IMR-90 (cell line): ENCODE results near the gene LYRM2. TPM values are rescaled to one million over a fixed set of nuclear protein-coding genes. Genes with fewer than 3 reads are reported as not detected.

Source experiments
- ATAC-seq: fragments of 200-7000 bp; cut with Tn5 transposase; 2 replicates; pipeline ENCODE4 v1.9.1; 2020; ENCODE audit warnings: low read depth, mild to moderate bottlenecking, moderate library complexity
- BruUV-seq: library from RNA; stranded (reverse); fragments of 400-500 nt; replicated peaks from 2 replicates; lab custom pipeline; 2021; lab: Mats Ljungman, UMichigan
- CTCF ChIA-PET: fragments of 300-600 bp; formaldehyde crosslinking; extraction: SDS; loops from one replicate; lab custom pipeline; 2021; ENCODE audit warnings: antibody characterized with exemption; lab: Yijun Ruan, JAX
- POLR2A ChIA-PET: fragments of 300-600 bp; sonication (Branson Sonifier 250); formaldehyde crosslinking; loops from one replicate; lab custom pipeline; 2022; ENCODE audit warnings: antibody characterized with exemption; ENCODE audit not compliant: unreplicated experiment; lab: Charles Lee
- DNase-seq: peaks from one replicate; pipeline ENCODE4 v3.0.0; 2013
- H2AFZ ChIP-seq: replicated peaks from 2 replicates; pipeline ENCODE3; 2013; ENCODE audit warnings: low read length, mild to moderate bottlenecking; ENCODE audit not compliant: poor library complexity
- H2AK5ac ChIP-seq: 2 replicates; pipeline ENCODE4 v1.6.1; 2013; ENCODE audit warnings: low read depth, low read length, inconsistent platforms
- H2AK9ac ChIP-seq: replicated peaks from 2 replicates; pipeline ENCODE3; 2013; ENCODE audit warnings: mild to moderate bottlenecking, low read depth, low read length, moderate library complexity; ENCODE audit not compliant: poor library complexity
- H2BK120ac ChIP-seq: 2 replicates; pipeline ENCODE4 v1.6.1; 2013; ENCODE audit warnings: low read depth, low read length, inconsistent platforms
- H2BK15ac ChIP-seq: 3 replicates; pipeline ENCODE4 v1.6.1; 2013; ENCODE audit warnings: low read depth, low read length, inconsistent platforms
- H2BK20ac ChIP-seq: 2 replicates; pipeline ENCODE4 v1.6.1; 2013; ENCODE audit warnings: low read depth, mild to moderate bottlenecking, inconsistent platforms, low read length, moderate library complexity
- H2BK5ac ChIP-seq: 2 replicates; pipeline ENCODE4 v1.6.1; 2013; ENCODE audit warnings: mild to moderate bottlenecking, low read depth, low read length, inconsistent platforms; ENCODE audit not compliant: poor library complexity, severe bottlenecking
- H3K14ac ChIP-seq: replicated peaks from 2 replicates; pipeline ENCODE4 v1.6.1; 2013; ENCODE audit warnings: low read depth, low read length, inconsistent platforms
- H3K18ac ChIP-seq: 2 replicates; pipeline ENCODE4 v1.6.1; 2013; ENCODE audit warnings: low read depth, low read length, control low read depth
- H3K23ac ChIP-seq: 2 replicates; pipeline ENCODE4 v1.6.1; 2013; ENCODE audit warnings: low read depth, low read length, inconsistent platforms
- H3K27ac ChIP-seq: 2 replicates; pipeline ENCODE4 v1.5.1; 2013; ENCODE audit warnings: mild to moderate bottlenecking, control low read depth, low read length; ENCODE audit not compliant: insufficient read depth
- H3K27me3 ChIP-seq: 2 replicates; pipeline ENCODE4 v1.6.1; 2013; ENCODE audit warnings: low read length; ENCODE audit not compliant: control insufficient read depth, insufficient read depth
- H3K36me3 ChIP-seq: 2 replicates; pipeline ENCODE4 v1.6.1; 2013; ENCODE audit warnings: low read length, mixed read lengths; ENCODE audit not compliant: control insufficient read depth, insufficient read depth
- H3K4ac ChIP-seq: 2 replicates; pipeline ENCODE4 v1.6.1; 2013; ENCODE audit warnings: low read depth, low read length, inconsistent platforms
- H3K4me1 ChIP-seq: 2 replicates; pipeline ENCODE4 v1.6.1; 2013; ENCODE audit warnings: low read length, mixed read lengths; ENCODE audit not compliant: control insufficient read depth, insufficient read depth
- H3K4me2 ChIP-seq: 2 replicates; pipeline ENCODE4 v1.6.1; 2013; ENCODE audit warnings: low read depth, mild to moderate bottlenecking, control low read depth, low read length, moderate library complexity
- H3K4me3 ChIP-seq: 2 replicates; pipeline ENCODE4 v1.5.1; 2013; ENCODE audit warnings: low read depth, mild to moderate bottlenecking, control low read depth, low read length, moderate library complexity; ENCODE audit not compliant: insufficient read depth
- H3K56ac ChIP-seq: 2 replicates; pipeline ENCODE4 v1.6.1; 2013; ENCODE audit warnings: low read length, inconsistent platforms; ENCODE audit not compliant: insufficient read depth; ENCODE audit errors: extremely low read depth
- H3K79me1 ChIP-seq, 2 experiments: 2 replicates each; pipeline ENCODE4 v1.6.1; 2013; ENCODE audit warnings: low read length in 2 of 2, inconsistent platforms in 1 of 2, low read depth in 1 of 2
- H3K9ac ChIP-seq: 2 replicates; pipeline ENCODE4 v1.6.1; 2013; ENCODE audit warnings: low read depth, low read length, control low read depth
- H3K9me1 ChIP-seq: 2 replicates; pipeline ENCODE4 v1.6.1; 2013; ENCODE audit warnings: low read length, inconsistent platforms; ENCODE audit not compliant: insufficient read depth
- H3K9me3 ChIP-seq: 2 replicates; pipeline ENCODE4 v1.6.1; 2013; ENCODE audit warnings: low read length; ENCODE audit not compliant: control insufficient read depth, insufficient read depth
- H4K20me1 ChIP-seq: 2 replicates; pipeline ENCODE4 v1.6.1; 2013; ENCODE audit warnings: low read length, inconsistent platforms; ENCODE audit not compliant: insufficient read depth
- H4K5ac ChIP-seq: 2 replicates; pipeline ENCODE4 v1.6.1; 2013; ENCODE audit warnings: mild to moderate bottlenecking, low read depth, low read length, control low read depth
- H4K8ac ChIP-seq, 2 experiments: 2 replicates each; pipeline ENCODE4 v1.6.1; 2013; ENCODE audit warnings: low read depth in 2 of 2, low read length in 2 of 2, control low read depth in 1 of 2, inconsistent platforms in 1 of 2
- H4K91ac ChIP-seq: 2 replicates; pipeline ENCODE4 v1.6.1; 2013; ENCODE audit warnings: low read depth, low read length, inconsistent platforms; ENCODE audit not compliant: insufficient read depth
- CEBPB ChIP-seq: IDR thresholded peaks from 2 replicates; pipeline ENCODE4 v1.6.1; 2012; ENCODE audit warnings: low read depth, low read length, improper control_type of control experiment
- CHD1 ChIP-seq: IDR thresholded peaks from 2 replicates; pipeline ENCODE4 v1.6.1; 2012; ENCODE audit warnings: low read depth, low read length, improper control_type of control experiment
- CTCF ChIP-seq: conservative IDR thresholded peaks from 2 replicates; pipeline ENCODE4 v1.5.1; 2012; ENCODE audit warnings: mild to moderate bottlenecking, low read depth, low read length, improper control_type of control experiment
- ELK1 ChIP-seq: fragments of 150-350 bp; IDR thresholded peaks from 2 replicates; pipeline ENCODE4 v1.6.1; 2016; ENCODE audit warnings: low read depth, mild to moderate bottlenecking, low read length, moderate library complexity, borderline replicate concordance
- FOS ChIP-seq: fragments of 150-350 bp; IDR thresholded peaks from 2 replicates; pipeline ENCODE4 v1.6.1; 2016; ENCODE audit warnings: low read depth, low read length
- MAFK ChIP-seq: IDR thresholded peaks from 2 replicates; pipeline ENCODE4 v1.6.1; 2012; ENCODE audit warnings: low read depth, low read length, improper control_type of control experiment
- MAZ ChIP-seq: IDR thresholded peaks from 2 replicates; pipeline ENCODE4 v1.6.1; 2012; ENCODE audit warnings: low read depth, mild to moderate bottlenecking, low read length, improper control_type of control experiment, moderate library complexity, borderline replicate concordance
- MXI1 ChIP-seq: IDR thresholded peaks from 2 replicates; pipeline ENCODE4 v1.6.1; 2012; ENCODE audit warnings: low read depth, mild to moderate bottlenecking, low read length, moderate library complexity, borderline replicate concordance
- NFE2L2 ChIP-seq: fragments of 150-350 bp; IDR thresholded peaks from 2 replicates; pipeline ENCODE4 v1.6.1; 2016; ENCODE audit warnings: low read depth, mild to moderate bottlenecking, low read length
- POLR2A ChIP-seq: IDR thresholded peaks from 2 replicates; pipeline ENCODE4 v1.6.1; 2012; ENCODE audit warnings: mild to moderate bottlenecking, low read depth, low read length
- RAD21 ChIP-seq: IDR thresholded peaks from 2 replicates; pipeline ENCODE4 v1.6.1; 2012; ENCODE audit warnings: low read length, improper control_type of control experiment
- RCOR1 ChIP-seq: IDR thresholded peaks from 2 replicates; pipeline ENCODE4 v1.6.1; 2012; ENCODE audit warnings: mild to moderate bottlenecking, low read length, improper control_type of control experiment; ENCODE audit not compliant: insufficient replicate concordance
- RFX5 ChIP-seq: IDR thresholded peaks from 2 replicates; pipeline ENCODE4 v1.8.0; 2012; ENCODE audit warnings: low read depth, mild to moderate bottlenecking, low read length, moderate library complexity
- USF2 ChIP-seq: fragments of 150-350 bp; IDR thresholded peaks from 2 replicates; pipeline ENCODE4 v1.6.1; 2017; ENCODE audit warnings: mild to moderate bottlenecking, antibody characterized with exemption, low read length, low read depth
- WGBS, 2 experiments: methylation state at CpG; one replicate each; pipeline versions ENCODE4 v1.1.5 to v1.1.7; 2013; ENCODE audit warnings: missing lambda C conversion rate in 2 of 2; ENCODE audit not compliant: insufficient read length in 1 of 2; ENCODE audit errors: extremely low coverage in 2 of 2; 5-methylcytosine and 5-hydroxymethylcytosine counted together
- dilution Hi-C: fragments of 300-500 bp; cut with HindIII; formaldehyde crosslinking; loops from one replicate; pipeline ENCODE4 v1.14.3; 2018; ENCODE audit warnings: low sequenced_read_pairs; ENCODE audit not compliant: unreplicated experiment
- in situ Hi-C: fragments of 300-500 bp; cut with MboI; formaldehyde crosslinking; loops from 3 replicates; pipeline ENCODE4 v1.14.3; 2019; ENCODE audit warnings: low sequenced_read_pairs, inconsistent platforms, mixed read lengths
- intact Hi-C: fragments of 100-400 bp; cut with micrococcal nuclease; formaldehyde crosslinking; loops from 2 replicates; pipeline ENCODE4 v1.10.0; 2022
- polyA plus RNA-seq, 3 experiments: library from polyadenylated mRNA; depleted of rRNA; stranded (reverse); fragments of >200 nt; gene quantifications; 2 replicates each; pipeline ENCODE4 v1.2.3, GENCODE V29; 2012; ENCODE audit warnings: low replicate concordance in 1 of 3
- total RNA-seq: library from RNA; depleted of rRNA; stranded (reverse); fragments of >200 nt; gene quantifications from 2 replicates; pipeline ENCODE4 v1.2.3, GENCODE V29; 2012

Gene LYRM2
- total and polyA plus RNA-seq, 2 of the 4 experiments (the other 2 are of a cell fraction), result 14.0 to 24.0 TPM

GRCh38 chr6:89525786-89526562 is 112.6 kb downstream of the LYRM2 start:
- no CpG with 5 or more reads among the region's 4 CpGs for WGBS, 2 experiments

More at GRCh38 chr6:89525786-89526562, 112.6 kb downstream of the LYRM2 start:
- no peaks in the 10 kb centered on the region for H3K79me1 ChIP-seq
- TF ChIP-seq MAFK (no peak), CTCF (no peak), FOS (no peak), CEBPB (no peak), RCOR1 (no peak), MXI1 (no peak), RFX5 (no peak), RAD21 (no peak), ELK1 (no peak), USF2 (no peak), CHD1 (no peak), MAZ (no peak), POLR2A (no peak), NFE2L2 (no peak)
- no peak overlapping the region for H2BK15ac ChIP-seq
- ChIA-PET CTCF (no interaction called here), POLR2A (no interaction called here)
- H4K91ac ChIP-seq, result no peak overlapping the region
- no peaks in the 10 kb centered on the region for H3K36me3 ChIP-seq
- no peak overlapping the region for H2BK5ac ChIP-seq
- H2AK9ac ChIP-seq, result no peak overlapping the region
- H3K4me2 ChIP-seq, result no peak overlapping the region
- no TSS peak for BruUV-seq
- no peaks in the 10 kb centered on the region for H3K9me3 ChIP-seq
- no peak overlapping the region for H4K8ac ChIP-seq
- H3K9ac ChIP-seq, result no peak overlapping the region
- H3K27me3 ChIP-seq, result no peaks in the 10 kb centered on the region
- H3K4me3 ChIP-seq, result no peak overlapping the region
- no peak overlapping the region for H2AFZ ChIP-seq
- no peak overlapping the region for H2AK5ac ChIP-seq
- no peak overlapping the region for H3K14ac ChIP-seq
- H3K23ac ChIP-seq, result no peak overlapping the region
- H3K27ac ChIP-seq, result no peak overlapping the region
- H4K5ac ChIP-seq, result no peak overlapping the region
- intact Hi-C loops (no loop called here), dilution Hi-C loops (no loop called here), in situ Hi-C loops (no loop called here)
- no peaks in the 10 kb centered on the region for H3K9me1 ChIP-seq
- no peak for ATAC-seq
- H3K56ac ChIP-seq, result no peak overlapping the region
- no peak overlapping the region for H2BK20ac ChIP-seq
- H3K4ac ChIP-seq, result no peak overlapping the region
- H2BK120ac ChIP-seq, result no peak overlapping the region
- no peak for DNase-seq
- H3K4me1 ChIP-seq, result no peaks in the 10 kb centered on the region
- H4K20me1 ChIP-seq, result no peaks in the 10 kb centered on the region
- no peak overlapping the region for H3K18ac ChIP-seq
